Stimulated activated CD8-positive, alpha-beta memory T cell treated with anti-CD3 and anti-CD28 coated beads, Interleukin-15, amount 100 ng/mL, for 4 hours (primary cell): ENCODE data around the gene DCTN3.
A peak's percentile ranks its signal among the peaks of the same experiment; 100 is the strongest.
"Not testable (repeated sequence)": the region's sequence is repeated elsewhere in the genome, so short reads cannot be mapped to it uniquely, and the experiment has no call there.

Experiments used
- DNase-seq, 2 donors: peaks; one replicate each; pipeline ENCODE4 v3.0.0-alpha.2; 2020; ENCODE audit warnings: low read depth in 2 of 2

DCTN3 gene

DNA sequence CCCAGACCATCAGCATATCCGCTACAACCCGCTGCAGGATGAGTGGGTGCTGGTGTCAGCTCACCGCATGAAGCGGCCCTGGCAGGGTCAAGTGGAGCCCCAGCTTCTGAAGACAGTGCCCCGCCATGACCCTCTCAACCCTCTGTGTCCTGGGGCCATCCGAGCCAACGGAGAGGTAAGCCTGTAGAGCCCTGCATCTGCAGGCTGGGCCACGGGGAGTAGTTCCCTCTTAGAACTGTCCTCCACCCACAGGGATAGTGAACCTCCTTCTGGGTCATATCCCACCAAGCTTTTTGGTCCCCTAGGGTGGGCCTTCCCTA, 26.7 kb upstream of the DCTN3 start:
- DNase-seq = no peak

GRCh38 chr9:34646211-34647083, 26.2 kb upstream of the DCTN3 start, which contains the start of gene GALT:
Gene GALT, plus strand, starts transcription at chr9:34646675. Its CDS starts 30 bp downstream, at chr9:34646705.
- DNase-seq = peak; percentile 90 to 92

DNA sequence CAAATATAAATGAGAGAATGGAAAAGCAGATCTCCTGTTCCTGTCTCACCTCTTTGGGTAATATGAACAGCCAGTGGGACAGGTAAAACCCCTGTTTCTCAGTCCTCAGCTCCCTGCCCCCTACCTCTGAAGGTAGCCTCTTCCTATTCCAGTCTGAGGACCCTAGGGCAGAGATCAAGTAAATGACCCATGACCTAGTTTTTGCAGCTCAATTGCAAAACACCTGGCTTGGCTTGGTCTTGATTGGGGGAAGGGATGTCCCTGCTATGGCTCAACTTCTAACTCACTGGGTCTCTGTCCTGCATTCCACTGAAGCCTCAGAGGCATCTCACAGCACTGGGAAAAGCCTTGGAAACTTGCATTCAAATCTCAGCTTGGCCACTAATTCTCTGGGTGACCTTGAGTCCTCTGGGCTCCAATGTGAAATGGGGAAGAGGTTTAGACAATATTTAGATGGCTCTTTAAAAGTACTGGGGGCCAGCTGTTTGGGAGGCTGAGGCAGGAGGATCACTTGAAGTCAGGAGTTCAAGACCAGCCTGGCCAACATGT, 24.5 kb upstream of the DCTN3 start:
- no peak for DNase-seq

DNA sequence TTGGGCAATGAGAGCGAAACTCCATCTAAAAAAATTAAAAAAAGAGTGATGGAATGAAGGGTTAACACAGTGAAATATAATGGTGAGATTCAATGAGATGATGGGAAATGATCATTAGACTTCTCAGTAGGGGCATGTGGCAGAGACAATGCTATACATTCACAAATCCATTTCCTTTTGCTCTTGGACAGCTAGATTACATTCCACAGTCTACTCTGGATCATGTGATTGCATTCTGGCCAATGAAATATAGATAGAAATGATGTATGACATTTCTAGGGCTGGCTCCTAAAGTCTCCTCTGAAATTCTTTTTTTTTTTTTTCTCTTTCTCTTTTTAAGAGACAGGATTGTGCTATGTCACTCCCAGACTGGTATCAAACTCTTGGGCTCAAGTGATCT, 22.4 kb upstream of the DCTN3 start:
- no peak for DNase-seq

DNA sequence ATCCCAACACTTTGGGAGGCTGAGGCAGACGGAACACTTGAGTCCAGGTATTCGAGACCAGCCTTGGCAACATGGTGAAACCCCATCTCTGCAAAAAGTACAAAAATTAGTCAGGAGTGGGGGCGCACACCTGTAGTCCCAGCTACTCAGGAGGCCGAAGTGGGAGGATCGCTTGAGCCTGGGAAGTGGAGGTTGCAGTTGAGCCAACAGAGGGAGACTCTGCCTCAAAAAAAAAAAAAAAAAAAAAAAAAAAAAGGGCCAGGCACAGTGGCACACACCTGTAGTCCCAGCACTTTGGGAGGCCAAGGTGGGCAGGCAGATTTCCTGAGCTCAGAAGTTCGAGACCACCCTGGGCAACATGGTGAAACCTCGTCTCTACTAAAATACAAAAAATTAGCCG, 19.0 kb upstream of the DCTN3 start:
- not testable (repeated sequence) for DNase-seq

- no peak for DNase-seq
Measured at GRCh38 chr9:34638138-34638445, 17.8 kb upstream of the DCTN3 start.

- peak; percentile 88 to 89 for DNase-seq
Measured at GRCh38 chr9:34637356-34638137, 17.3 kb upstream of the DCTN3 start, which contains the start of gene SIGMAR1. Gene SIGMAR1, minus strand, starts transcription at chr9:34637787. Its CDS starts 90 bp downstream, at chr9:34637697.

GRCh38 chr9:34636791-34637355, 16.6 kb upstream of the DCTN3 start:
- DNase-seq = peak in 1 of 2 donors; percentile 26

GRCh38 chr9:34635556-34635955, 15.3 kb upstream of the DCTN3 start:
- DNase-seq = no peak

GRCh38 chr9:34634551-34635248, 14.4 kb upstream of the DCTN3 start:
- DNase-seq = no peak

DNA sequence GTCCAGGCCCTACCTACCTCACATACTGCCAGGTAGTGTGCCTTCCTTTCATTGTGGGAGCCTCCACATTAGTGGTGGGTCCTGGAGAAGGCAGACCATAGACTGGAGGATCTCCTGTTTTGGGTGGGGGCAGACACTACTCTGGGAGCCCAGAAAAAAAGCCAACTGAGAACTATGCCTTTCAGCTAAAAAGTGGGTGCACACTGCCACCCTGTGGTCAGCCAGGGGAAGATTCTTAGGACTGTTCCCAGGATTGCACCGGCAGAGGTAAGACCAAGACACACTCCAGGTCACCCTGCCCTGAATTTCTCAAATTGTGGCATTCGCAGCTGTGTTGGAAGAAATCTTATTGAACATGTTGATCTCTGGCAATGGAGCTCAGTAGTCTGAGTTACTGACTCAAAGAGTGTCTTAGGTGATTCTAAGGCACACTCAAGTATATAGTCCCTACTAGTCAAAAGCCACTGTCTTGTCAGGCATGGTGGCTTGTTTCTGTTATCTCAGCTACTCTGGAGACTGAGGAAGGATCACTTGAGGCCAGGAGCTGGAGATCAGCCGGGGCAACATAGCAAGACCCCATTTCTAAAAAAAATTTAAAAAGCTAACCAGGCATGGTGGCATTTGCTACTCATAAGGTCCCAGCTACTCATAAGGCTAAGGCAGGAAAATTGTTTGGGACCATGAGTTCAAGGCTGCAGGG, 13.7 kb upstream of the DCTN3 start:
- peak in 1 of 2 donors; percentile 34 for DNase-seq

GRCh38 chr9:34633166-34633565, 12.9 kb upstream of the DCTN3 start:
- DNase-seq = no peak

GRCh38 chr9:34630402-34631154, 10.3 kb upstream of the DCTN3 start:
- DNase-seq = no peak

DNA sequence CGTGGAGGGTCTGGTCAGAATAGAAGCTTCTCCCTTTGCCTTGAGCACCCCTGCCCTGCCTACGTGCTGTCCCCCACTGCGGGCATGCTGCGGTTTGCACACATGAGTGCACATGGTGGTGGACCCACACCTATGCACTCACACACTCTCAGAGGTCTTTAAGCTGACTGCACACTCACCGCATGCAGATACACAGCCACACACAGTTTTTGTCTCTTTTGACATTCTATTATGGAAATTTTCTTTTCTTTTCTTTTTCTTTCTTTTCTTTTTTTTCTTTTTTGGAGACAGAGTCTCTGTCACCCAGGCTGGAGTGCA, 9.2 kb upstream of the DCTN3 start:
- no peak for DNase-seq

- DNase-seq = no peak
Measured at GRCh38 chr9:34628656-34629490, 8.6 kb upstream of the DCTN3 start, which contains the start of gene ARID3C. Gene ARID3C, minus strand, starts transcription at chr9:34629066. Its CDS starts 1,052 bp downstream, at chr9:34628014.

DNA sequence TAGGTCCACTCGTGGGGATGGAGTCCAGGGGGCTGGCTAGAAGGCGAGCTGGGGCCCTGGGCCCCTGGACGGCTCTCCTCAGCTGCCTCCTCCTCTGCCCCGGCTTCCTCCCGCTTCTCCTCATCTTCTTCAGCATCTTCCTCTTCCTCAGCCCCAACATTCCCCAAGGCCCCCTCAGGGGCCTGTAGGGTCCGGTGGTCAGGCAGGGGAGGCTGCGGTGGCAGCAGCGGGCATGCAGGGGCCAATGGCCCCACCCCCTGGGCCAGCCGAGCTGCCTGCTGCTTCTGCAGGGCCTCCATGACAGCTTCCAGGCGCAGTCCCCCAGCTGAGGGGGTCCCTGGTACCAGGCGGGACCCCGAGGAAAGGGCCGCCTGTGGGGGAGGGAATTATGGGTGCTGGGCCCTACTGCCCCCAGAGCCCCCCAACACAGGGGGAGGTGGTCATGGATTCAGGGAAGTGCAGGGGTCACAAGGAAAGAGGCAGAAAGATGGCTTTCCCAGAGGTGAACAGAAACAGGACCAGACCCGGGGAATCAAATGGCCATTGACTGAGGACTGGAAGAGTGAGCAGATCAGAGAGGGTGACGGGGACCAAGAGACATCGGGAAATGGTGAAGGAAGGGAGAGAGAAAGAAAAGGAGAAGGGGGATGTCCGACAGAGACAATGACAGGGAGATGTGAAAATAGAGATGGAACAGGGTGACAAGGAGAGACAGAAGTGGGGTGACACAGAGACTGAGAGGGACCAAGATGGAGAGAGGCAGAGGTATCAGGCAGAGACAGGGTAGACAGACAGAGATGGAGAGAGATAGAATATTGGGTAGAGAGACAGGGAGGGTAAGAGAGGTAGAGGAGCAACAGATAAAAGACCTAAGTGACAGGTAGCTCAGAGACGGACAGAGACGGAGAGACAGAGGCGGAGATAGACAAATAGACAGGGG, 7.7 kb upstream of the DCTN3 start:
- DNase-seq = no peak

DNA sequence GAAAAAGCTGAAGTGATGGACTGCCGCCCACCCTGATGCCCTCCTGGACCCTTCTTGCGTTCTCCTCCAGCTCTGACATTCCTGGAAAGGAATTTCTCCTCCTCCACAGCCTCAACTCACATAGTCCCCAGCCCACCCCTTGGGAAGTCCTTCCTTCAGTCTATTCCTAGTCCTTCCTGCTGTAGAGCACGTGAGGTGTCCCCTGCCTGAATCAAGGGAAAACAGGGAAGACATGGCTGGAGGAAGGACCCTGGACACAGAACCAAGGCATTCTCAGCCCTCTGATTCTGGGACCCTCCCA, 4.8 kb upstream of the DCTN3 start:
- DNase-seq = no peak

DNA sequence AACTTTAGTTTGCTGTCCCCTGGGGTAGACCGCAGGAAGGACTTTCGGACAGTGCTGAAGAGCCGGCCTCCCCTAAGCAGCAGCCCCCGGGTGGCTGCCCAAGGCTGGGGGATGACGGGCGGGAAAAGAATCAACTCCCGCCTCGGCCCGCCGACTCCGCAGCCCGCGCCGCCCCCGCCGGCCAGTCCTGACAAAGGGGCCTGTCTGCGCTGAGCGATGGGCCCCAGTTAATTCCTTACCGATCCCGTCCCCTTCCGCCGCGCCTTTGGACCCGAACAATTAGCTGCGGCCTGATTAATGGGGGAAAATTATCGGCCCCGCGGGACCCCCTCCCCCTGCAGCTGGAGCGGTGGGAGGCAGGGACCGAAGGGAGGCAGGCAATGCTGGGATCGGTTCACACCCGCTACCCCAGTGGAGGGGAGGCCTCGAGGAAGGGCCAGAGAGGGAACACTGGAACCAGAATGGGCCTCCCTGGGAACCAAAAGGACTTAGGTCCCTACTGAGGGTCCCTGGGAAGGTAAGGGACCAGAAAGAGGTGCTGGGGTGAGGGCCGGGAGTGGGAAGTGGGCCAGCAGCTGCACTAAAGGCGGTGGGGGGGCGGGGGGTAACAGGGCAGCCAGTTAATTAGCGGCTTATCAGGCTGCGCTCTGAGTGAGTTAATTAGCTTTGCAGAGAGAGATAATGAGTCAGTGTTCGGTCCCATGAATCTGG, 4.3 kb upstream of the DCTN3 start:
- no peak for DNase-seq
